HG03439 (cell line): ENCODE data around the gene HELZ.

Source experiments
- ATAC-seq: cut with Tn5 transposase; IDR thresholded peaks from one replicate; pipeline ENCODE4 v1.9.1; 2021; ENCODE audit warnings: mild to moderate bottlenecking, moderate library complexity; ENCODE audit not compliant: unreplicated experiment

HELZ gene

GRCh38 chr17:67038861-67039365, 206.1 kb downstream of the HELZ start:
- ATAC-seq: no peak

DNA sequence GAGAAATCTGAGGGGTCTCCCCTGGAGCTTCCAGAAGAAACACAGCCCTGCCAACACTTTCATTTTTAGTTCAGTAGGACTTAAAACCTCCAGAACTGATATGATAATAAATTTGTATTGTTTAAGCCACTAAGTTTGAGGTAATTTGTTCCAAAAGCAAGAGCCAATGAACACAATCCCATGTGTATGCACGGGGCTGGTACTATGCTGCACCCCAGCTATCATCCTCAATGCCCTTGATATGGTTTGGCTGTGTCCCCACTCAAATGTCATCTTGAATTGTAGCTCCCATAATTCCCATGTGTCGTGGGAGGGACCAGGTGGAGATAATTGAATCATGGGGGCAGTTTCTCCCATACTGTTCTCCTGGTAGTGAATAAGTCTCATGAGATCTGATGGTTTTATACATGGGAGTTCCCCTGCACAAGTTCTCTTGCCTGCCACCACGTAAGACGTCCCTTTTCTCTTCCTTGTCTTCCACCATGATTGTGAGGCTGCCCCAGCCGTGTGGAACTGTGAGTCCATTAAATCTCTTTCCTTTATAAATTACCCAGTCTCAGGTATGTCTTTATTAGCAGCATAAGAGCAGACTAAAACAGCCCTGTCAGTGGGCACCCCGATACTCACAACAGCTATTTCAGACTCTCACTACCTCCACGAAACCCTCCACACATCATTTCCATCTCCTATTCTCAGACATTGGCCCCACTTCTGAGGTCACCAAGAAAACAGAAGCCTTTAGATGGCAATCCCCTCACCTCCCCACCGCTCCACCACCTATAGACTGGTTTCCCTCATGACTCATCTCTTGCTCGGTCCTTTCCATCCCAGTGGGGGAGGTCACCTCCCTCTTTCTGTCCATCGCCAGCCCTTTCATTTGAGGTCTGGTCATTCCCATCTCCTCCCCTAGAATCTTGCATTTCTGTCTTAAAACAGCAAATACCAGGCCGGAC, 209.6 kb downstream of the HELZ start:
- ATAC-seq: no peak

- no peak for ATAC-seq
Measured at GRCh38 chr17:67033613-67034012, 211.4 kb downstream of the HELZ start.

DNA sequence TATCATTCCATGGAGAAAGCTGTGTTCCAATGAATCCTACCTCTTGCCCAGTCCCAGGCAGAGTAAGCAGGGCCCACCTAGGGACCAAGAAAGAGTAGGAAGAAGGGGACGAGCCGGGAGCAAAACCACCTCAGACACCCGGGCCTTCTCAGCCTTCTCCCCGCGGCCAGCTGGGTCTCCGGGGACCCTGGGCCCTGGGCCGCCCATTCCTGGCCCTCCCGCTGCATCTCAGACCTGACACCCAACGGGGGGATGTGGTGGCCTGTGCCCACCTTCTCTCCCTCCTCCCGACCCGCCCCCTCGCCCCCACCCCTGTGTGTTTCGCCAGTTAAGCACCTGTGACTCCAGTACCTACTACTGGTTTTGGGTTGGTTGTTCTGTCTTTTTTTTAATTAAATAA, 212.0 kb downstream of the HELZ start:
- no peak for ATAC-seq

DNA sequence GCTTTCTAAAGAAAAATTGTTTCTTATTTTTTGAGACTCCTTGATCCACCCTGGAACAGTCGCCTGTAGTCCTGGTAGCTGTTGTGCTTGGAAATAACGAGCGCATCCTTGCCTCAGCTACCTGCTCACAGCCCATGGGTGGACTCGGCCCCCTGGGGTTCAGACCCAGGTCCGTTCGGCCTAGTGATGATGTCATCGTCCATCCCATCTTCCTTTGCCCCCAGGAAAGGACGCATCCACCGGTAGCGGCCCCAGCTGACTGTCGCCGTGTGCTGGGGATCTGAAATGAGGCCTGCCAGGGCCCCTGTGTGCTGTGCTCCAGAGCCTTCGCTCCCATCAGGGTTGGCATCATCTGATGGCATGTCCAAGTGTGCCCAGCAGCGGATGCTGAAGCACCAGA, 212.6 kb downstream of the HELZ start:
- no peak for ATAC-seq

- ATAC-seq: no peak
Measured at GRCh38 chr17:67030641-67031040, 214.4 kb downstream of the HELZ start.

DNA sequence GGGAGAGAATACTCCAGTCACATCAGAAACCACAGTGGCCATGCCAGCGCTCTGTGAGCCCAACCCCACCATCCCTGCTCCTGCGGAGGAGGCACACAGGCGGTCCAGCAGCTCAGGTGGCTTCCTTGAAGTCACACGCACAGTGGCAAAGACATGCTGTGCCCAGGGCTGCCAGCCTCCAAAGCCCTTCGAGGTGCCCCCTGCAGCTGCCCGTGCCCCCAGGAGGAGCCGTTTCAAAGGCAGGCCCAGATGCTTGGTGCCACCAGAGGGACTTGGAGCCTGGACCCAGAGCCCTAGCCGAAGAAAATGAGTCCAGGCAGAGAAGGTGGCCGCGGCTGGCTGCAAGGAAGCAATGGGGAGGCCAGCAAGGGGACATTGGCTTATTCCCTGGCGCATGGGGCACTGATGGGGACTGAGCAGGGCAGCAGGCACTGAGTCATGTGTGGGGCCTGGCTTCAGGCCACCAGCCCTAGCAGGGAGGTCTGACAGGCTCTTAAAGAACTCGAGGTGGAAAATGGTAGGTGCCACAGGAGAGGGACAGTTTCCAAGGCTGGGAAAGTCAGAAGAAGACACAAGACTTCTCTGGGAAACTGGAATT, 217.9 kb downstream of the HELZ start:
- ATAC-seq: no peak

DNA sequence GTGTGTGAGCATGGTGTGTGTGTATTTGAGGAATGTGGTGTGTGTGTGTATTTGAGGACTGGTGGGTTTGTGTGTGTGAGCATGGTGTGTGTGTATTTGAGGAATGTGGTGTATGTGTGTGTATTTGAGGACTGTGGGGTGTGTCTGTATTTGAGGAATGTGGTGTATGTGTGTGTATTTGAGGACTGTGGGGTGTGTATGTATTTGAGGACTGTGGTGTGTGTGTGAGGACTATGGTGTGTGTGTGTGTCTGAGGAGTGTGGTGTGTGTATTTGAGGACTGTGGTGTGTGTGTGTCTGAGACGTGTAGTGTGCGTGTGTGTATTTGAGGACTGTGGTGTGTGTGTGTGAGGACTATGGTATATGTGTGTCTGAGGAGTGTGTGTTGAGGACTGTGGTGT, 218.7 kb downstream of the HELZ start:
- ATAC-seq: no peak

- ATAC-seq: no peak
Measured at GRCh38 chr17:67025216-67025792, 219.7 kb downstream of the HELZ start.

GRCh38 chr17:67024736-67025135, 220.3 kb downstream of the HELZ start:
- no peak for ATAC-seq

- no peak for ATAC-seq
Measured at GRCh38 chr17:67022451-67022810, 222.6 kb downstream of the HELZ start.

DNA sequence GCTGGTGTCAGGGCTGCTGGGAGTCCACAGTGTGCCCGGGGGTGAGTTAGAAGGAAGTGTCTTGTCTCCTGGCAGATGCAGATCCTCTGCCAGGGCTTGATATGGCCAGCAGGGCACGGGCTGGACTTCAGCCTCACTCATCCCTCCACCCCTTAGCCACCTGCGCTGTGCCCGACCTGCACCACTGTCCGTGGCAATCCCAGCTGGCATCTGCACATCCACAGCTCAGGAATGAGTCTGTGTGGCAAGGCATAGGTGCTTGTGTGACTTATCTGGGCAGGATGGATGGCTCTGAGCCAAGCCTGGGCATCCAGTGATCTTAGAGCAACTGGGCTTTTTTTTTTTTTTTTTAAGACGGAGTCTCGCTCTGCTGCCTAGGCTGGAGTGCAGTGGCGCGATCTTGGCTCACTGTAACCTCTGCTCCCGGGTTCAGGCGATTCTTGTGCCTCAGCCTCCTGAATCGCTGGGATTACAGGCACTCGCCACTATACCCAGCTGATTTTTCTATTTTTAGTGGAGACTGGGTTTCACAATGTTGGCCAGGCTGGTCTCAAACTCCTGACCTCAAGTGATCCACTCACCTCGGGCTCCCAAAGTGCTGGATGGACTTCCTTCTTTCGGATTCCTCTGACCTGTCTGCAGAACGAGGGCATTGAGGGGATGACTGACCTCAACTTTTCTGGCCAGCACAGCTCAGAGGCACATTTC, 223.1 kb downstream of the HELZ start:
- no peak for ATAC-seq

DNA sequence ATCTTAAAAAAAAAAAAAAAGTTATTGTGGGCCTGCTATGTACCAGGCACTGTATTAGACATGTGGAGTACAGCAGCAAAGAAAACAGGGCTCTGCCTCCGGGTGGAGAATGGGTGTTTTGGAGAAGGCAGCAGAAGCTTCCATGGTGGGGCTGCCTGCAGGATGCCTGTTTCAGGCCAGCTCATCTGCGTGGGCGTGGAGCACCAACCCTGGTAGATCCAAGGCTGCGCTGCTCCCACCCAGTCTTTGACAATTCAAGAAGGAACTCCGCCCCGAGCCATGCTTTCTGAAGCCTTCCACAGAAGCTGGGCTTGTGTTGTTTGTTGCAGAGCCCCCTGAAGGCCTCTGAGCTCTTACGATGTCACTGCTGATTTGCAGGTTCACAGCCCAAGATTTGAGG, 223.8 kb downstream of the HELZ start:
- no peak for ATAC-seq
